Left ventricle myocardium inferior (tissue), 1 donor: ENCODE results near the gene C16orf96. TPM values are rescaled to one million over a fixed set of nuclear protein-coding genes. Genes with fewer than 3 reads are reported as not detected.
A peak's percentile ranks its signal among the peaks of the same experiment; 100 is the strongest.

Experiments
- DNase-seq: peaks from one replicate; pipeline ENCODE4 v3.0.0-alpha.2; 2020
- H3K27ac ChIP-seq: fragments of 200-600 bp; replicated peaks from 2 replicates; pipeline ENCODE4 v1.8.0; 2021
- H3K27me3 ChIP-seq: fragments of 200-600 bp; 2 replicates; pipeline ENCODE4 v1.8.0; 2021; ENCODE audit warnings: low read depth
- H3K36me3 ChIP-seq: fragments of 200-600 bp; 2 replicates; pipeline ENCODE4 v1.8.0; 2021
- H3K4me1 ChIP-seq: fragments of 200-600 bp; 2 replicates; pipeline ENCODE4 v1.8.0; 2021
- H3K4me3 ChIP-seq: fragments of 200-600 bp; 2 replicates; pipeline ENCODE4 v1.8.0; 2021; ENCODE audit warnings: mild to moderate bottlenecking, moderate library complexity
- H3K9me3 ChIP-seq: fragments of 200-600 bp; replicated peaks from 2 replicates; pipeline ENCODE4 v1.8.0; 2021
- CTCF ChIP-seq: fragments of 200-600 bp; IDR thresholded peaks from 2 replicates; pipeline ENCODE4 v1.8.0; 2021; ENCODE audit warnings: antibody characterized with exemption, mild to moderate bottlenecking, borderline replicate concordance
- intact Hi-C: fragments of 100-400 bp; cut with micrococcal nuclease; formaldehyde crosslinking; loops from one replicate; pipeline ENCODE4 v1.11.0; 2022
- total RNA-seq: library from RNA; stranded (reverse); fragmentation: NEBNext Ultra II Directional; extraction: Animal tissue kit (Norgen Biotek cat#: 25700); gene quantifications from one replicate; pipeline ENCODE4 v1.2.1, GENCODE V29; 2021
- donor health status: DM: no; HTN: yes; CAD: no; lungs with severe emphysema.

The C16orf96 gene
- total RNA-seq, 1 donor from 2014 or later = 0.08 TPM

- TF ChIP-seq CTCF = no peak
- H3K4me3 ChIP-seq = no peak overlapping the region
- H3K4me1 ChIP-seq = peaks cover 77% of the 10 kb centered on the region
- H3K36me3 ChIP-seq = peaks cover 42% of the 10 kb centered on the region
- intact Hi-C loops = no loop called here
- H3K27me3 ChIP-seq = no peaks in the 10 kb centered on the region
- H3K9me3 ChIP-seq = no peaks in the 10 kb centered on the region
- peak overlapping the region; percentile 81 for H3K27ac ChIP-seq
- DNase-seq = no peak
Measured at GRCh38 chr16:4513881-4514280, 42.3 kb upstream of the C16orf96 start.

GRCh38 chr16:4514606-4515005 is 41.5 kb upstream of the C16orf96 start:
- no peak for DNase-seq

GRCh38 chr16:4515611-4516233 is 40.4 kb upstream of the C16orf96 start:
- Histone ChIP-seq H3K27ac (peak overlapping the region; percentile 81), H3K4me1 (peaks cover 77% of the 10 kb centered on the region)

More at GRCh38 chr16:4514606-4515005, 41.5 kb upstream of the C16orf96 start:
- no peak for TF ChIP-seq CTCF
- Histone ChIP-seq H3K27ac (peak overlapping the region; percentile 81), H3K4me1 (peaks cover 79% of the 10 kb centered on the region), H3K27me3 (no peaks in the 10 kb centered on the region), H3K4me3 (no peak overlapping the region), H3K9me3 (no peaks in the 10 kb centered on the region), H3K36me3 (peaks cover 34% of the 10 kb centered on the region)
- intact Hi-C loops = no loop called here

GRCh38 chr16:4517812-4518680 is 38.1 kb upstream of the C16orf96 start:
- Histone ChIP-seq H3K27ac (no peak overlapping the region), H3K4me1 (peaks cover 71% of the 10 kb centered on the region), H3K4me3 (no peak overlapping the region), H3K36me3 (peaks cover 4% of the 10 kb centered on the region), H3K9me3 (no peaks in the 10 kb centered on the region), H3K27me3 (no peaks in the 10 kb centered on the region)
- DNase-seq = no peak
- intact Hi-C loops = no loop called here
- peak; percentile 64 for TF ChIP-seq CTCF

More at GRCh38 chr16:4515611-4516233, 40.4 kb upstream of the C16orf96 start:
- DNase-seq = no peak
- H3K4me3 ChIP-seq = no peak overlapping the region
- intact Hi-C loops = no loop called here
- H3K36me3 ChIP-seq = peaks cover 23% of the 10 kb centered on the region
- H3K9me3 ChIP-seq = no peaks in the 10 kb centered on the region
- no peaks in the 10 kb centered on the region for H3K27me3 ChIP-seq
- no peak for TF ChIP-seq CTCF

- TF ChIP-seq CTCF = no peak
- intact Hi-C loops = loop anchor here (10.0 kb wide), 1 partner anchor 95 kb away; the partner anchor contains the start of gene UBALD1
- Histone ChIP-seq H3K4me1 (peaks cover 71% of the 10 kb centered on the region), H3K9me3 (no peaks in the 10 kb centered on the region), H3K27me3 (no peaks in the 10 kb centered on the region), H3K27ac (no peak overlapping the region), H3K4me3 (no peak overlapping the region), H3K36me3 (no peaks in the 10 kb centered on the region)
- DNase-seq = no peak
Measured at GRCh38 chr16:4519274-4520058, 36.7 kb upstream of the C16orf96 start.
